Stimulated activated CD8-positive, alpha-beta memory T cell treated with anti-CD3 and anti-CD28 coated beads, Interleukin-12 subunit alpha, Interleukin-12 subunit beta, amount 100 ng/mL, for 1 hour (primary cell): ENCODE data around the gene CHST15.

ENCODE experiments used
- DNase-seq: peaks from one replicate; pipeline ENCODE4 v3.0.0-alpha.2; 2020; ENCODE audit warnings: low read depth

Gene CHST15

DNA sequence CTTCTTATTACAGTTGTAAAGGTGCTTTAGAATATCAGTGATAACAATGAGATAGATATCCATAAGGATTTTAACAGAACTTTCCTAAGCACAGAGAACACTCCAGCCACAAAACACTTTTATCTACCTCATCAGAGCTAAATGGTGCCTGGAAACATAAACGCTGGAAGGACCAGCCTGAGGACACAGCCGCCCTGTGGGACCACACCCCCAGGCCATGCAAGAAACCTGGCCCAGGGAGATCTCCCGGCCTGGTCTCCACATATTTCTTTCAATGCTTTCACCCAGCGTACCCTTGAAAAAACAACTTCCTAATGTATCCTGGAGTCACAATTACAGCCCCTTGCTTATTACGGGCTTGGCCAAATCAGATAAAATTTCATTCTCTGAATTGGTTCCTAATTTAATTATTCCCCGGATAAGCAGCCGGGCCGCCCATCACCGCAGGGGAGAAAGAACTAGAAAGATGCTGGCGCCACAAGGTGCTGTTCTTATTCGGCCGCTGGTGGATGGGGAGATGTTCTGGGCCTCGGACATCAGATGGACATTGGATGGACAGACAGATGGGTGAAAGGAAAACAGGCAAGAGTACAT, 11.8 kb downstream of the CHST15 start:
- no peak for DNase-seq

DNA sequence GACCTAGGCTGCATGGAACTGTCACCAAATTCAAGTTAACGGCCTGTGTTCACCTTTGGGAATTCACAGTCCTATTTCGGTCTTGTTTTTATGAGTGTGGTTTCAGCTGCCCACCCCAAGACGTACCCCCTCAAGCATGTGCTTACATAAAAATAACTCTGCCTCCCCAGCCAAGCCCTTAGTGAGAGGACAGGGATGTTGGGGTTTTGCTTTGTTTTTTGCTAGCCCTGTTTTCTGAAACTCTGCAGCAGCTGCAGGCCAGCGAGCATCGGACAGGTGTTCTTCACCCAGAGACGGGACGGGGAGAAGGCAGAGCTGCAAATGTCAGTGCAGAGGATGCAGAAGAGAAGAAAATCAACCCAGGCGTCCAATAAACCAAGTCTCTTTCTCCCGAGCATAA, 13.5 kb downstream of the CHST15 start:
- DNase-seq: no peak

DNA sequence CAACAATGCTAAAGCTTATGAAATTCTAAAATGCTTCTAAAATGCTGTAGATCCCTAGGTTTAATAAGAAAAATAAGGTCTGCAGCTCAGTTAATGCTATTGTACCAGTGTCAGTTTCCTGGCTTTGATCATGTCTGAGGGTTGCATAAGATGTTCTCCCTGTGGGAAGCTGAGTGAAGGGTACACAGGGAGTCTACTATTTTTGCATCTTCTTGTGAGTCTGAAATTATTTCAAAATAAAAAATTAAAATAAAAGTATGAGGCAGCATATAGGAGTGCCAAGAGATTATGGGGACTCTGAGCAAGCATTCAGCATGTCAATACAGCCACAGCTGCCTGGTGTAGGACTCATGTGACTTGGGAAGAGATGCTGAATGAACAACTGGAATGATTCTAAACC, 14.7 kb downstream of the CHST15 start:
- DNase-seq: no peak

DNA sequence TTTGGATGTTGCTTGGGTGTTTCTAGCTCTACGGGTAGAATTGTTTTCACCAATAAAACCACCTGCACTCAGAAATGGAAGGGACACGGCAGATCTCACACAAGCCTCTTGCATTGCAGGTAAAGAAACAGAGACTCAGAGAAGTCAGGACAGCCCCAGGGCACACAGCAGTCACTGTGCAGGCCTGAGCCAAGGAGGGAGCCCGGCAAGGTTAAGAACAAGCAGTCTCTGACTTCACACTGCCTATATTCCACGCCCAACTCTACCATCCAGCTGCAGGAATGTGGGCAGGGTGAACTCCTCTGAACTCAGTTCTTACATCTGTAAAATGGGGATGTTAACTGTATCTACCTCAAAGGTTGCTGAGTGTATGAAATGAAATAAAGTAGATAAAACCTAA, 15.4 kb downstream of the CHST15 start:
- no peak for DNase-seq

GRCh38 chr10:124077208-124077993, 16.0 kb downstream of the CHST15 start:
- no peak for DNase-seq

- no peak for DNase-seq
Measured at GRCh38 chr10:124076148-124076733, 17.2 kb downstream of the CHST15 start.

- DNase-seq: no peak
Measured at GRCh38 chr10:124075231-124075955, 18.0 kb downstream of the CHST15 start.

DNA sequence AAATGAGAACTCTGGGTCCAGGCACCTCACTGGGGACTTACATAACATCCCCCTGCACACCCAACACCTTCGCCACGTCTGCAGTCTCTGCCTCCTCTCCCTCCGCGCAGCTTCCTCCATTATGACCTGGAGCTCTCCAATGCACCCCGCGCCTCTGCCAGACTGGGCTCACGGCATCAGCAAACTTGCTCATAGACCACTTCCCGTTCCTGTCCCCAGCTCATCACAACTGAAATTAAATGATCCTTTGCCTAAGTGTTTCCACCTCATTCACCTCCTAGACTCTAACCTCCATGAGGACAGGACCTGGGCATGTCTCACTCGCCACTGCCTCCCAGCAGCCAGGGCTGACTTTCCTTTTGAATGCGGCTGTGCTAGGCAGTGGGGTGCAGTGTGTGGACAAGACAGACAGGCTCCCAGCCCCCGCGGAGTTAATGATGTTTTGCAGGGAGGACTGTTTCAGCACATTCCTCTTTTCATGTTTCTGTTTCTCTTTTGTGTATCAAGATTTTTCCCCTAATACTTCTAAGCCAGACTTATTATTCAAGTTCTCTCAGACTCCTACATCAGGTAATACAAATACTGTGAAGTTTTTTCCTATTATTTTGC, 18.8 kb downstream of the CHST15 start:
- DNase-seq: no peak

DNA sequence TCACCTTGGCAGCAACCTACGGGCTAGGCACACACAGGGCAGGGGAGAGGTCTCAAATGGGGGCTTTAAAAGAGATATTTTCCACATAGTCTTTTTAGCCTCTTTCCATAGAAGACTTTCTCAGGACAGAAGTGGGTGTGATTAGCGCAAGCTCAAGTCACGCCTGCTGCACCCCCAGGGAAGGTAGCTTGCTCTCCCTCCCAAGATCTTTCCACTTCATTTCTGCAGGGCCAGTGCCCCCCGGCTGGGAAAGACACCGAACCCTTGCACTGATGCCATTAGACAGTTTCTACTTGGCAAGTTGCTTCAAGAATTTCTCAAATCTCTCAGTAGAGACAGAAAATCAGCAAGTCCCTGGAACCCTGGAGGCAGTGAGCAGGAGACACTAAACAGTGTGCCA, 19.4 kb downstream of the CHST15 start:
- DNase-seq: no peak

- DNase-seq: no peak
Measured at GRCh38 chr10:124072541-124072940, 20.9 kb downstream of the CHST15 start.

GRCh38 chr10:124072106-124072505, 21.3 kb downstream of the CHST15 start:
- no peak for DNase-seq

GRCh38 chr10:124071141-124071540, 22.3 kb downstream of the CHST15 start:
- DNase-seq: no peak

GRCh38 chr10:124070666-124071065, 22.7 kb downstream of the CHST15 start:
- DNase-seq: no peak

DNA sequence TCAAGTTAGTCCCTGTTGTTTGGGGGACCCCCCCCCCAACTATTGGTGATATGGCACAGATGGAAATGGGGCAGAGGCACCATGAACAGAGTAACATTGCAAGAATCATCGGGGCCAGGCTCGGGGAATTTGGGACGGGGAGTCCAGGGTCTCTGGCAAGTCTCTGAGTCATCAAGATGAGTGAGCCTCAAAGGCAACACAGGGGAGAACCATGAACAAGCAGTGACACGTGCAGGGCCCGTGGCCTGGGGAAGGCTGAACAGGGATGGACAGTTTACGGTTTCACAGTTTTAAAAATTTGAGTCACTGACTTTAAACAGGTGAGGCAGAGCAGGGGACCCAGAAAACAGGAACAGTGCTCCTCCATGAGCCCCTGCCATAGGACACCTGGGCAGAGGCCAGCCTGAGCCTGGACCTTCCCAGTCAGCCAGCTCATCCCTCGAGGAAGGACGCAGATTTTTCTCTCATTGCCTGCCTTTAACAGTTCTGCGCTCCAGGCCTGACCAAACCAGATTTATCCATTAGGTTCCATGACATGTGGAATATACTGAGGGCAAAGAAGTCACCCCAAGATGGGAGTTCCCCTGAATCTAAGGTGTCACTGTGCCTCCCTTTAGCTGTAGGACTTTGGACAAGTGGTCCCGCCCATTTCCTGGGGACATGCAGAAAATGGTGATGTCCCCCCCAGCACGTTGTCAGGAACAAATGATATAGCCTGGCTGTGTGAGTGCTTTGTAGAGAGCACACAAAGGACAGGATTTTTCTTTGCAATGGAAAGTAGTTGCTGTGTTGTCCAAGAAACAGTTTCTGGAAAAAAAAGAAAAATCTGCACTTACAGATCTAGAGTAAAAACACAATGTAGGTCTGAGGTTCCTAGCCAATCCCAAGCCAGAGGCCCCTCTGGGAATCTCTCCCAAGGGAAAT, 23.8 kb downstream of the CHST15 start:
- DNase-seq: no peak

GRCh38 chr10:124068929-124069328, 24.5 kb downstream of the CHST15 start:
- no peak for DNase-seq

DNA sequence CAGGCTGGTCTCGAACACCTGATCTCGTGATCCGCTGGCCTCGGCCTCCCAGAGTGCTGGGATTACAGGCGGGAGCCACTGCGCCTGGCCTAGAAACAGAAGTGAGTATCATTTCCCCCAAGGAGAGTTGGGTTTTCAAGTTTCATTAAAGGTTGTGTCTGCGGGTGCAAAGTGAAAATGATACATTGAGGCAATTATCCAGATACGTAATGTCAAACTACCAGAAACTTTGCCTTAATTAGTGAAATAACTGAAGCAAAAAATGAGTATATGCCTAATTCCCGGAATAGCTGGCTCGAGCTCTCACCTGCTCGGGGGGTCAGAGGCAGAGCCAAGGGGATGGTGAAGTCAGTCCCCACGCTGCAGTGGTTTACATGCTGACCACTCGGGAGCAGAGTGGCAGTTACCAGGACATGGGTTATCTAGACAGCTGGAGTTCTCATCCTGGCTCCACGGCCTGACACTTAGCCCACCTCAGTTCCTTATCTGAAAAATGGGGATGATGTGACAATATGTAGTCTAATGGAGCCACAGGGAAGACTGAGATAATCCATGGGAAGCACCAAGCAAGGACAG, 25.5 kb downstream of the CHST15 start:
- no peak for DNase-seq

DNA sequence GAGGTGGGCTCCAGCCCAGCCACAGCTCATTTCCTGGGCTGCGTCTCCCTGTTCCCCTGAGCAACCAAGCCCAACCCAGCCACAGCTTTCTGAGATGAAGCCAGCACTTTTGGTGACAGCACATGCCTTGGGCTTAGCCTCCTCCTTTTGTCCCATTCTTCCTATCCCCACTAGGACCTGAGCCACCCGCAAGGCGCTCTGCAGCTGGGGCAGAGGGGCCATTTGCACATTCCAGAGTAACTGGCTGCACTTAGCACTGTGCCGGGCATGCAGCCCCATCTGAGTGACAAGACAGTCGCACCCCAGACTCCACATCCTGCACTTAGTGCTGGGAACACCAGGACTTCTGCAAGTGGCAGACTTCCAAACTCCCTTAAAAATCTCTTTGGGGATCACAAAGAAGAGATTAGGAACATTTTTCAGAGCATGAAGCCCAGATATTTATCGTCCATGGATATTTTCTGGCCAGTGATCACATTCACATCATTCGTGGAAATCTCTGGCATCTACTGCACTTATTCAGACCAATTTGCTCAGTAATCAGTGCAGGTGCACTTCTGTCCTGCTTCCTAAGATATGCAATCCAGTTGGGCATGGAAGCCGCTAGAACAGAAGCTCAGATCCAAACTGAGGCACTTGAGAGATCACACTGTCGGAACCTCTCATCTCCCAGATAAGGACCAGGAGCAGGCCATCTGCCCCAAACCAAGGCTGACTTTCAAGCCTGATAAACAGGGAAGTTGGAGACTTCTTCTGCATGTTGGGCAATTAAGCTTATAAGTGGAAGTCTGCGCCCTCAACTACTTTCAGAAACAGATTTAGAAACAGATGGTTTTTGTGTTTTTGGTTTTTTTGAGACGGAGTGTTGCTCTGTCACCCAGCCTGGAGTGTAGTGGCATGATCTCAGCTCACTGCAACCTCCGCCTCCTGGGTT, 26.4 kb downstream of the CHST15 start:
- no peak for DNase-seq

- no peak for DNase-seq
Measured at GRCh38 chr10:124066126-124066700, 27.2 kb downstream of the CHST15 start.

DNA sequence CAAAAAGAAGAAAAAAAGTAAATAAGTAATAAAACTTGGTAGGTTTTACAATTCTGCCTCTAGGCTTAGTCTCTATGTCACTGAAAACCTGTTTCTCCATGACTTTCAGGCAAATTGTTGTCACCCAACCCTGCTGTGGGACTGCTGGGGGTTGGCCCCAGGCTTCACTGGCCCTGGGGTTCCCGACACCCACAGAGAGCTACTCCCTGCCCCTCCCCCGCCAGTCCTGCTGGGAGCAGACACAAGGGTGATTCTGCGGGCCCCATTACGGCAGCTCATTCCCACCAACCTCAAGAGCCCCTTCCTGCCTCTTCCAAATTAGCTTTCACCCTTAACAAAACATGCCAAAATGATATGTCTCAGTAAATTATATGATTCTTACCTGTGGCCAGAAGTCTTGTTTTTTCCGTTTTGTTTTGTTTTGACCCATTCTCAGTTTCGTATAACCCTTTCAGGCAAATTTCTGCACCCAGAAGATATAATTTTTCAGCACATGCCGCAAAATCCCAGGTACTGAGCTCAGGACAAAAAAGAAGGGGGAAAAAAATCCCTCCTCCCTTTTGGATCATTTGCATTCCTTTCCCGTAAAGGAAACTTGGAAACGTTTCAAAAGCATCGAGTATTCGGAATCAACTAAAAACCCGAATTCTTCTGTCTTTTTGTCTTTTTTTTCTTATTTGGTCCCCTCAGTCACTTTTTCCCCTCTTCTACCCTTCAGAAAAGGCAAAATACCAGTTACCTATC, 27.8 kb downstream of the CHST15 start:
- no peak for DNase-seq
